HS-27A (cell line): ENCODE results near the gene PRCD.
A peak's percentile ranks its signal among the peaks of the same experiment; 100 is the strongest.
"Not testable (repeated sequence)": the region's sequence is repeated elsewhere in the genome, so short reads cannot be mapped to it uniquely, and the experiment has no call there.

Experiments
- DNase-seq: peaks from one replicate; pipeline ENCODE4 v3.0.0-alpha.2; 2012; ENCODE audit warnings: low read depth, missing footprints

PRCD gene

GRCh38 chr17:76556765-76557367 is 17.0 kb downstream of the PRCD start:
- DNase-seq, result no peak

GRCh38 chr17:76557368-76558197 is 17.7 kb downstream of the PRCD start:
- DNase-seq, result peak; percentile 75

GRCh38 chr17:76558198-76559095 is 18.6 kb downstream of the PRCD start:
- no peak for DNase-seq

GRCh38 chr17:76559460-76559859 is 19.6 kb downstream of the PRCD start:
- not testable (repeated sequence) for DNase-seq

GRCh38 chr17:76560036-76560876 is 20.4 kb downstream of the PRCD start:
- no peak for DNase-seq

- DNase-seq, result no peak
These were observed 21.0 kb downstream of the PRCD start for GRCh38 chr17:76560877-76561221.

- no peak for DNase-seq
These were observed 21.5 kb downstream of the PRCD start for GRCh38 chr17:76561332-76561731.

GRCh38 chr17:76561799-76562268 is 22.0 kb downstream of the PRCD start:
- DNase-seq, result no peak

GRCh38 chr17:76562734-76563148 is 22.9 kb downstream of the PRCD start:
- no peak for DNase-seq

GRCh38 chr17:76563359-76563758 is 23.5 kb downstream of the PRCD start:
- DNase-seq, result not testable (repeated sequence)

GRCh38 chr17:76564991-76565727 is 25.3 kb downstream of the PRCD start:
- not testable (repeated sequence) for DNase-seq

GRCh38 chr17:76565728-76566612 is 26.1 kb downstream of the PRCD start:
- no peak for DNase-seq

- DNase-seq, result no peak
These were observed 26.7 kb downstream of the PRCD start for GRCh38 chr17:76566613-76566943.

- no peak for DNase-seq
These were observed 27.2 kb downstream of the PRCD start for GRCh38 chr17:76566988-76567431.

- no peak for DNase-seq
These were observed 28.0 kb downstream of the PRCD start for GRCh38 chr17:76567634-76568432.

GRCh38 chr17:76568811-76569221 is 29.0 kb downstream of the PRCD start:
- no peak for DNase-seq

- DNase-seq, result no peak
These were observed 29.9 kb downstream of the PRCD start for GRCh38 chr17:76569607-76570279.

- DNase-seq, result no peak
These were observed 30.6 kb downstream of the PRCD start for GRCh38 chr17:76570457-76570856.
